ENCODE results near the gene PDCD6IP. TPM values are rescaled to one million over a fixed set of nuclear protein-coding genes. Genes with fewer than 3 reads are reported as not detected.

The PDCD6IP gene
- total and polyA plus RNA-seq, 3 donors from 2014 or later: 160 to 378 (median 305) TPM

GRCh38 chr3:33884701-33885100 is 86.3 kb downstream of the PDCD6IP start:
- H3K4me3 ChIP-seq: no peak overlapping the region
- H3K9me3 ChIP-seq: no peaks in the 10 kb centered on the region
- DNase-seq: no peak
- whole genome bisulfite sequencing, 2 donors: 58 to 79% methylated on average over 5 of the region's 5 CpGs
- intact Hi-C loops (cut with DNase I; ENCODE audit: low total_unique reads): loop anchor here (10.0 kb wide), 1 partner anchor 800 kb away; no protein-coding TSS in a partner anchor
- no peaks in the 10 kb centered on the region for H3K36me3 ChIP-seq (ENCODE audit: low read depth, missing control alignments)
- H3K27ac ChIP-seq: no peak overlapping the region
- no peaks in the 10 kb centered on the region for H3K27me3 ChIP-seq
- H3K4me1 ChIP-seq: no peaks in the 10 kb centered on the region
- TF ChIP-seq POLR2A (IDR thresholded peaks at IDR 0.05) (no peak), CTCF (IDR thresholded peaks at IDR 0.05) (no peak)

DNA sequence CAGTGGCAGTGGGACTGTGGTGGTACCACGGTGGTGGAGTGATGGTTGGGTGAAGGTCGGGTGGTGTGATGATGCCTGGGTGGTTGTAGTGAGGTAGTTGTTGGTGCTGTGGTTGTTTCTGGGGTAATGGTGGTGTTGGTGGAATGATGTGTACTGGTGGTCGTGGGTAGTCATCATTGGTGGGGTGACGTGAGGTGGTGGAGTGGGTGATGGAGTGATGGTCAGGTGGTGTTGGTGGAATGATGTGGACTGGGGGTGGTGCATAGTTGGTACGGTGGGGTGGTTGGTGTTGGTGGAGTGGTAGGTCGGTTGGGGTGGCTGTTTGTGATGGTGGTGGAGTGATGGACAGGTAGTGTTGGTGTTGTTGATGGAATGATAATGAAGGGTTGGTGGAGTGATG is 87.1 kb downstream of the PDCD6IP start:
- DNase-seq: no peak
- Histone ChIP-seq H3K4me1 (no peaks in the 10 kb centered on the region), H3K27ac (no peak overlapping the region), H3K27me3 (no peaks in the 10 kb centered on the region), H3K9me3 (no peaks in the 10 kb centered on the region), H3K36me3 (ENCODE audit: low read depth, missing control alignments) (no peaks in the 10 kb centered on the region), H3K4me3 (no peak overlapping the region)
- no peak for TF ChIP-seq CTCF (IDR thresholded peaks at IDR 0.05)
- no peak for TF ChIP-seq POLR2A (IDR thresholded peaks at IDR 0.05)
- intact Hi-C loops (cut with DNase I; ENCODE audit: low total_unique reads): loop anchor here (10.0 kb wide), 1 partner anchor 799 kb away; no protein-coding TSS in a partner anchor
- 93 to 95% methylated on average over 6 of the region's 6 CpGs for whole genome bisulfite sequencing, 2 donors

DNA sequence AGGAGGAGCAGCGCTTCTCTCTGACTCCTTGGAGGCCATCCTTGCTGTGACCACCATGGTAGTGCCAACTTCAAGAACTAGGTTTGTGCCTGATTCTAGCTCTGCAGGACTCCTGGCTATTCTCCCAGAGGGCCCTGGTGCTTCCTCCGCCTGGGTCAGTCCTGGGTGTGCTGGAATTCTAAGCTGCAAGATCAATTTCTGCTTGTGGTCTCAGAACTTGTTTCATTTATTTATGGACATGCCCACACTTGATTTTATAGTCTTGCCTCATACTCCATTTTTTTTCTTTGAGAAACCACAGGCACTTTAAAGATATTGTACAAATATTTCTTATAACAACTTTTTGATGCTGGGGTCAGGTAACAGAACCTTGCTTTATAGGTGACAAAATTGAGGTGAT is 87.6 kb downstream of the PDCD6IP start:
- no peak overlapping the region for H3K4me3 ChIP-seq
- no peak overlapping the region for H3K27ac ChIP-seq
- intact Hi-C loops (cut with DNase I; ENCODE audit: low total_unique reads): loop anchor here (10.0 kb wide), 1 partner anchor 799 kb away; no protein-coding TSS in a partner anchor
- no peaks in the 10 kb centered on the region for H3K27me3 ChIP-seq
- H3K36me3 ChIP-seq (ENCODE audit: low read depth, missing control alignments): no peaks in the 10 kb centered on the region
- no peak for TF ChIP-seq CTCF (IDR thresholded peaks at IDR 0.05)
- no peak for TF ChIP-seq POLR2A (IDR thresholded peaks at IDR 0.05)
- WGBS, 2 donors: 91 to 100% methylated on average over 2 of the region's 2 CpGs
- DNase-seq: no peak
- no peaks in the 10 kb centered on the region for H3K9me3 ChIP-seq
- H3K4me1 ChIP-seq: no peaks in the 10 kb centered on the region

DNA sequence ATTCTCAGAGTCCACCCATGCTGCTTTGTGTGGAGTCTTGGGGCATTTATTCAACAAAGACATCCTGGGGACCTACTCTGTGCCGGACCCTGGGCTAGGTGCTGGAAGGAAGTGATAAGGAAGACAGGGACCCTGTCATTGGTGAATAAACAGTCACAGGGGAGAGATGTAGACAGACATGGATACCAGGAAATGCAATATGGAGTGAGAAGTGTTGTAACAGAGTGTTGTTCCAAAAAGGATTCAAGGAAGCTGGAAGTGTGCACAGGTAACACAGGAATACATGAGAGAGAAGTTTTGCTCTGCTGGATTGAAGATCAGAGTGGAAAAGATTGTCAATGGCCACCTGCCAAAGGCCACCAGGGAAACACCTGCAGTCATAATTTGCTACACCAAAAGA is 89.0 kb downstream of the PDCD6IP start:
- H3K4me3 ChIP-seq: no peak overlapping the region
- no peaks in the 10 kb centered on the region for H3K36me3 ChIP-seq (ENCODE audit: low read depth, missing control alignments)
- 92 to 93% methylated on average over 1 of the region's 1 CpG for WGBS, 2 donors
- TF ChIP-seq CTCF (IDR thresholded peaks at IDR 0.05) (no peak), POLR2A (IDR thresholded peaks at IDR 0.05) (no peak)
- no peaks in the 10 kb centered on the region for H3K9me3 ChIP-seq
- no peaks in the 10 kb centered on the region for H3K4me1 ChIP-seq
- intact Hi-C loops (cut with DNase I; ENCODE audit: low total_unique reads): loop anchor here (10.0 kb wide), 1 partner anchor 797 kb away; no protein-coding TSS in a partner anchor
- no peak for DNase-seq
- H3K27ac ChIP-seq: no peak overlapping the region
- no peaks in the 10 kb centered on the region for H3K27me3 ChIP-seq

DNA sequence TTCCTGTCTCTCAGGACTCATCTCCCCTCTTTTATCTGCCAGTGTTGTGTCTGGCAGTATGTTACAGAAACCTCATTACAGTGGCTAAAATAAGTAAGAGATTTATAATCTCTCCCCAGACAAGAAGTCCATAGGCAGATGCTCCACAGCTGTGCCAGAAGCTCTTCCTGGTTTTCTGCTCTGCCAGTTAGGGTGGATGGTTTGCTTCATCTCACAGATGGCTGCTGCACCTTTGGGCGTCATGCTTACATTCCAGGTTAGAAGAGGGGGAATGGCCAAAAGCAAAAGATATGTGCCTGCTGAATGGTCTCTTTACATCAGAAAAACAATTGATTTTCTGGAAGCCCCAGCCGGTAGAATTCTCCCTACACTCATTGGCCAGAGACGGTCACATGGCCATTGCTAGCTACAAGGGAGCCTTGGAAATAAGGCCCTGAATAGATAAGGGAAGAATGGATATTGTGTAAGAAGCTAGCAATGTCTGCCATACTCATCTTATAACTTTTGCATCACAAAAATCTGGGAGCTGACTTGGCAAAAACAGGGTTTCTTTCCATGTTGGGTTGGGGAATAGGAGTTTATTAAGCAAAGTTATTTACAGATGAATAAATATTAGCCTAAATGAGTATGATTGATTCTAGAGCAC is 91.1 kb downstream of the PDCD6IP start:
- no peak overlapping the region for H3K4me3 ChIP-seq
- DNase-seq: no peak
- no peaks in the 10 kb centered on the region for H3K36me3 ChIP-seq (ENCODE audit: low read depth, missing control alignments)
- H3K4me1 ChIP-seq: no peaks in the 10 kb centered on the region
- no peaks in the 10 kb centered on the region for H3K9me3 ChIP-seq
- H3K27me3 ChIP-seq: no peaks in the 10 kb centered on the region
- TF ChIP-seq CTCF (IDR thresholded peaks at IDR 0.05): no peak
- TF ChIP-seq POLR2A (IDR thresholded peaks at IDR 0.05): no peak
- no peak overlapping the region for H3K27ac ChIP-seq
- intact Hi-C loops (cut with DNase I; ENCODE audit: low total_unique reads): loop anchor here (10.0 kb wide), 1 partner anchor 795 kb away; no protein-coding TSS in a partner anchor
- 80 to 81% methylated on average over 3 of the region's 3 CpGs for WGBS, 2 donors

All from testis (tissue), 3 donors.